Nephron (organoid): Measurements from ENCODE around the gene SLC25A19.
"Not testable (repeated sequence)": the region's sequence is repeated elsewhere in the genome, so short reads cannot be mapped to it uniquely, and the experiment has no call there.

Source experiments
- H3K27ac Mint-ChIP-seq, 3 experiments: 2 replicates each; pipeline ENCODE4 v1.8.0; 2020; ENCODE audit warnings: mixed read lengths in 3 of 3, mild to moderate bottlenecking in 2 of 3, moderate library complexity in 1 of 3
- H3K27me3 Mint-ChIP-seq: 2 replicates; pipeline ENCODE4 v1.8.0; 2021; ENCODE audit warnings: low read depth, mild to moderate bottlenecking, moderate library complexity, mixed read lengths
- H3K36me3 Mint-ChIP-seq: 2 replicates; pipeline ENCODE4 v1.8.0; 2020; ENCODE audit warnings: low read depth, mixed read lengths
- H3K4me1 Mint-ChIP-seq: 2 replicates; pipeline ENCODE4 v1.8.0; 2020; ENCODE audit warnings: mixed read lengths
- H3K4me3 Mint-ChIP-seq, 3 experiments: 2 replicates each; pipeline ENCODE4 v1.8.0; 2020; ENCODE audit warnings: mild to moderate bottlenecking in 3 of 3, mixed read lengths in 3 of 3, moderate library complexity in 2 of 3
- H3K9me3 Mint-ChIP-seq: 2 replicates; pipeline ENCODE4 v1.8.0; 2020; ENCODE audit warnings: mixed read lengths
- TF ChIP-seq, protein P1 (sequence below), 3 experiments: fragments of 200-600 bp; sonication (generic); IDR thresholded peaks; one replicate each; pipeline ENCODE4 v1.5.0; 2021; ENCODE audit warnings: antibody characterized with exemption in 3 of 3; ENCODE audit not compliant: unreplicated experiment in 3 of 3

Gene SLC25A19

DNA sequence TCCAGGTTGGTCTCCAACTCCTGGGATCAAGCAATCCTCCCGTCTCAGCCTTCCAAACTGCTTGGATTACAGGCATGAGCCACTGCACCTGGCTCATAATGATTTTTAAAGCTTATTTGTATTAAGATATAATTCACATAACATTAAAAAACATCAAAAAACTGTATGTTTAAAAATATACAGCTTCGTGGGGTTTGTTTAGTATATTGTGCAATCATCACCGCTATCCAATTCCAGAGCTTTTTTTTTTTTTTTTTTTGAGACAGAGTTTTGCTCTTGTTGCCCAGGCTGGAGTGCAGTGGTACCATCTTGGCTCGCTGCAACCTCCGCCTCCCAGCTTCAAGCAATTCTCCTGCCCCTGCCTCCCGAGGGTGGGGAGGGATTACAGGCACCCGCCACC is 11.0 kb upstream of the SLC25A19 start:
- Mint-ChIP-seq H3K9me3 (no peaks in the 10 kb centered on the region), H3K4me1 (no peaks in the 10 kb centered on the region), H3K4me3 (no peak overlapping the region), H3K27ac (no peak overlapping the region), H3K27me3 (no peaks in the 10 kb centered on the region), H3K36me3 (peaks cover 4% of the 10 kb centered on the region)
- TF ChIP-seq, protein P1, sequence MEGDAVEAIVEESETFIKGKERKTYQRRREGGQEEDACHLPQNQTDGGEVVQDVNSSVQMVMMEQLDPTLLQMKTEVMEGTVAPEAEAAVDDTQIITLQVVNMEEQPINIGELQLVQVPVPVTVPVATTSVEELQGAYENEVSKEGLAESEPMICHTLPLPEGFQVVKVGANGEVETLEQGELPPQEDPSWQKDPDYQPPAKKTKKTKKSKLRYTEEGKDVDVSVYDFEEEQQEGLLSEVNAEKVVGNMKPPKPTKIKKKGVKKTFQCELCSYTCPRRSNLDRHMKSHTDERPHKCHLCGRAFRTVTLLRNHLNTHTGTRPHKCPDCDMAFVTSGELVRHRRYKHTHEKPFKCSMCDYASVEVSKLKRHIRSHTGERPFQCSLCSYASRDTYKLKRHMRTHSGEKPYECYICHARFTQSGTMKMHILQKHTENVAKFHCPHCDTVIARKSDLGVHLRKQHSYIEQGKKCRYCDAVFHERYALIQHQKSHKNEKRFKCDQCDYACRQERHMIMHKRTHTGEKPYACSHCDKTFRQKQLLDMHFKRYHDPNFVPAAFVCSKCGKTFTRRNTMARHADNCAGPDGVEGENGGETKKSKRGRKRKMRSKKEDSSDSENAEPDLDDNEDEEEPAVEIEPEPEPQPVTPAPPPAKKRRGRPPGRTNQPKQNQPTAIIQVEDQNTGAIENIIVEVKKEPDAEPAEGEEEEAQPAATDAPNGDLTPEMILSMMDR (IDR thresholded peaks at IDR 0.05; ENCODE audit: unreplicated experiment in 3 of 3) = no peak

DNA sequence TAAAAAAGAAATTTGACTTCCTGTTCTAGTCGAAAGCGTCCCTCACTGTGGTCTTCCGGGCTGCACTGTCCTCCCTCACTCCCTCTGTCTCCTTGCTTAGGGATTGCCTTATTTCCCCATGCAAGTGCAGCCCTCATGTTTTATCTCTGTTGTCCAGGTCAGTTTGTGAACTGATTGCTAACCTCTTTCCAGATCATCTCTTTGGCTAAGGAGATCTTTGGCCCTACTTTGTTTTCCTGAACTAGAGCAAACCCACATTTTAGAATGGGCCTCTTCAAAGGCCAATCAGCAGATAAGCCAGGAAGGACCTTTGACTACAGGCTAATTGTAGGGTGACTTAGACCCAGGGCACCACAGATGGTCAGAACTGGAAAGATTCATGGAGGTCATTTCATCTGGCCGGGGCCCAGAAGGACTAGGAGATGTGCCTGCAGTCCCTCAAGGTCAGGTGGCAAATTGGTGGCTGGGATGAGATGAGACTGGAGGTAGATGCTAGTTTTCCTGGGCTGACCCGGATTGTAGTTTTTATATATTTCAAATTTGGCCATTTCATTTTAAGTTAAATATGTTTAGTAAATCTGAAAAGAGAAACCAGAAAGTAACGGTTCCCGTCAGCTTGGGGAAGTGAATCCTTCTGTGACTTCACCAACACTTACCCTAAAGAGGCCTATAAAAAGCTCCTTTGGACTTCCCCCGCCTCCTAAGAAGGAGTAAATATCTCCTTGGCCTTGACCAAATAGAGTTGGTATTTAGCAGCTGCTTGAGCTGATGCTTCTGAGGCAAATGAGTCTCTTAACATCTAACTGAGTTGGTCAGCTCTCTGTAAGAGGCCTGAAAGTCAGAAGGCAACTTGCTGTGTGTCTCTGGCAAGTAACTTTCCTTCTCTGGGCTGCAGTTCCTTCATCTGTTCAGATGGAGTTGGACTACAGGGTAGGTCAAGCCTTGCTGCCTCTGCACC is 6.2 kb upstream of the SLC25A19 start:
- Mint-ChIP-seq H3K36me3 (no peaks in the 10 kb centered on the region), H3K4me3 (no peak overlapping the region), H3K27ac (no peak overlapping the region), H3K9me3 (no peaks in the 10 kb centered on the region), H3K4me1 (no peaks in the 10 kb centered on the region), H3K27me3 (no peaks in the 10 kb centered on the region)
- TF ChIP-seq, protein P1 (IDR thresholded peaks at IDR 0.05; ENCODE audit: unreplicated experiment in 3 of 3) = no peak

DNA sequence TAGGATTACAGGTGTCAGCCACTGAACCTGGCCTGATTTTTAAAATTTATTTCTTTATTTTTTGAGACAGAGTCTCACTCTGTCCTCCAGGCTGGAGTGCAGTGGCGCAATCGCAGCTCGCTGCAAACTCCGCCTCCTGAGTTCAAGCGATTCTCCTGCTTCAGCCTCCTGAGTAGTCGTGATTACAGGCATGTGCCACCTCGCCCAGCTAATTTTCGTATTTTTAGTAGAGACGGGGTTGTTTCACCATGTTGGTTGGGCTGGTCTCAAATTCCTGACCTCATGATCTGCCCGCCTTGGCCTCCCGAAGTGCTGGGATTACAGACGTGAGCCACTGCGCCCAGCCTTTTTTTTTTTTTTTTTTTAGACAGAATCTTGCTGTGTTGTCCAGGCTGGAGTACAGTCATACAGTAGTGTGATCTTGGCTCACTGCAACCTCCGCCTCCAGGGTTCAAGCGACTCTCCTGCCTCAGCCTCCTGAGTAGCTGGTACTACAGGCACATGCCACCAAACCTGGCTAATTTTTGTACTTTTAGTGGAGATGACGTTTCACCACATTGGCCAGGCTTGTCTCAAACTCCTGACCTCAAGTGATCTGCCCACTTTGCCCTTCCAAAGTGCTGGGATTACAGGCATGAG is 3.7 kb upstream of the SLC25A19 start:
- H3K4me1 Mint-ChIP-seq, H3K36me3 Mint-ChIP-seq, H3K27ac Mint-ChIP-seq, H3K27me3 Mint-ChIP-seq, H3K9me3 Mint-ChIP-seq: not testable (repeated sequence)
- peak overlapping the region in 1 of 3 experiments; percentile 21 for H3K4me3 Mint-ChIP-seq

DNA sequence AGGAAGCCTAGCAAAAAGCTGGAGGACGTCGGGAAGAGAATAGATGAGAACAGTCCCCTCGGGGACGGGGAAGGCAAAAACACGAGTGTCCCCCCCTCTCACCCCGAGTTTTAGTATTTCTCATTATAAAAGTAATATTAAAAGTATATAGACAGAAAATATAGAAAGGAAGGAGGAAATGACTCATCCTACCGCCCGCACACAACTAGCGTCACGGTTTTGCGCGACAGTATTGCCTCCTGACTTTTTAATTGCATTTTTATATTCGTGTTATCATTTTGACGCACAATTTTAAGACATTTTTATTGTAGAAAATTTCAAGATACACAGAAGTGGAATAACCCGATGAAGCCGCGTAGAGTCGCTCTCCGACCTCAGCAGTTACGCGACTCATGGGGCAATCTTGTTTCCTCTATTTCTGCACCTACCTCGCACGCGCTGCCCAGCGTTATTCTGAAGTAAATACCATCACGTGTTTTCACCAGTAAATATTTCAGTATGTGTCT is 652 bp upstream of the SLC25A19 start:
- TF ChIP-seq, protein P1 (IDR thresholded peaks at IDR 0.05; ENCODE audit: unreplicated experiment in 3 of 3) = no peak
- no peaks in the 10 kb centered on the region for H3K9me3 Mint-ChIP-seq
- H3K4me3 Mint-ChIP-seq = peak overlapping the region; percentile 98 to 99 (median 98)
- peak overlapping the region; percentile 84 to 98 (median 88) for H3K27ac Mint-ChIP-seq
- peaks cover 9% of the 10 kb centered on the region for H3K4me1 Mint-ChIP-seq
- no peaks in the 10 kb centered on the region for H3K36me3 Mint-ChIP-seq
- peaks cover 9% of the 10 kb centered on the region for H3K27me3 Mint-ChIP-seq

DNA sequence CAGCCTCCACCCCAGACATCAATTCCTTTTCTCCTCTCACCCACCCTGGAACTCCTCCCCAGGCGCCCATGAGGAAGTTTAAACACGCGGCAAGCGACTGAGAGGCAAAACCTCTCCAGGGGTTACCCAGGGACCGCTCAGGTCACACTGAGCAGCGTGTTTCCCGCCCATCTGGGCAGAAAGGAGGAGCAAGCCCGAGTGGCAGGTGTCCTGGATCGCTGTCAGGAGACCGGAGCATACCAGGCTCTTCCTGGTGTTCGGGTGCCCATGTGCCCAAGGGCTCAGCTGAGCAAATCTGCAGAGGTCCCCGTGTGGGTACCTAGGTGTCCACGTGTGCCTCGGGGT is 491 bp downstream of the SLC25A19 start:
- H3K9me3 Mint-ChIP-seq = no peaks in the 10 kb centered on the region
- TF ChIP-seq, protein P1 (IDR thresholded peaks at IDR 0.05; ENCODE audit: unreplicated experiment in 3 of 3) = no peak
- H3K4me3 Mint-ChIP-seq = peak overlapping the region; percentile 98 to 99 (median 98)
- no peak overlapping the region for H3K27ac Mint-ChIP-seq
- no peaks in the 10 kb centered on the region for H3K36me3 Mint-ChIP-seq
- peaks cover 9% of the 10 kb centered on the region for H3K4me1 Mint-ChIP-seq
- peaks cover 9% of the 10 kb centered on the region for H3K27me3 Mint-ChIP-seq

DNA sequence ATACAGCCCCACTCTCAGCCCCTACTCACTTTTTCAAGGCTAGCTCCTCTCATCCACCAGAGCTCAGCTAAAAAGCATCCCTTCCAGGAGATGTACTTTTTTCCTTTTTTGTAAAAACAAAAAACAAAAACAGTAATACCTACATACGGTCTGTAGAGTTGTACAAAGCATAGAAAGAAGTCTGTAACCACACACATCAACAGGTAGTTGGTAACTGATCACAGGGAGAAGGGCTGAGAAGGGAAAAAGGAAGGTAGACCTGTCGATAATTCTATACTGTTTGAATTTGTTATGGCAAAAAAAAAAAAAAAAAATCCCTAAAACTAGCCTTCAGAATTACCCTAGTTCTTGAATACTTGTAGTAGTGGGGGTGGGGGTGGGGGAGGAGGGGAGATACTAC is 874 bp downstream of the SLC25A19 start:
- peaks cover 9% of the 10 kb centered on the region for H3K4me1 Mint-ChIP-seq
- peak overlapping the region; percentile 98 to 99 (median 98) for H3K4me3 Mint-ChIP-seq
- peaks cover 9% of the 10 kb centered on the region for H3K27me3 Mint-ChIP-seq
- H3K9me3 Mint-ChIP-seq = no peaks in the 10 kb centered on the region
- H3K36me3 Mint-ChIP-seq = no peaks in the 10 kb centered on the region
- TF ChIP-seq, protein P1 (IDR thresholded peaks at IDR 0.05; ENCODE audit: unreplicated experiment in 3 of 3) = no peak
- no peak overlapping the region for H3K27ac Mint-ChIP-seq
